SK-N-SH (cell line): ENCODE data around the gene C16orf95. TPM values are rescaled to one million over a fixed set of nuclear protein-coding genes. Genes with fewer than 3 reads are reported as not detected.

Experiments used
- CTCF ChIA-PET: fragments of 300-600, 350-600 bp; formaldehyde crosslinking; extraction: SDS; loops from one replicate; lab custom pipeline; 2021; lab: Yijun Ruan, JAX
- POLR2A ChIA-PET: fragments of 350-600 bp; sonication (Branson Sonifier 250); formaldehyde crosslinking; extraction: SDS; loops from one replicate; lab custom pipeline; 2020; ENCODE audit warnings: antibody characterized with exemption, inconsistent platforms; lab: Yijun Ruan, JAX
- DNase-seq: peaks from one replicate; pipeline ENCODE4 v3.0.0; 2012
- H2AFZ ChIP-seq: fragments of 200-600 bp; sonication (generic); 2 replicates; pipeline ENCODE4 v1.8.1; 2016; ENCODE audit warnings: antibody characterized with exemption, mild to moderate bottlenecking, low read depth
- H3F3A ChIP-seq: fragments of 200-600 bp; sonication (generic); replicated peaks from 2 replicates; pipeline ENCODE3; 2016; ENCODE audit warnings: antibody characterized with exemption, mild to moderate bottlenecking; ENCODE audit not compliant: insufficient read depth
- H3K27ac ChIP-seq, 2 experiments: fragments of 200-500 bp in 1 of 2; fragments of 200-600 bp in 1 of 2; sonication (Bioruptor generic) in 1 of 2; sonication (generic), shearing (Covaris generic) in 1 of 2; 2 replicates each; pipeline versions ENCODE4 v1.5.1 to v1.6.1; 2014 to 2016; ENCODE audit warnings: low read depth in 2 of 2, inconsistent platforms in 1 of 2, low read length in 1 of 2, mild to moderate bottlenecking in 1 of 2, mixed read lengths in 1 of 2
- H3K27me3 ChIP-seq: fragments of 200-600 bp; sonication (generic), shearing (Covaris generic); 2 replicates; pipeline ENCODE4 v1.6.1; 2016; ENCODE audit warnings: mixed run types; ENCODE audit not compliant: insufficient read depth
- H3K36me3 ChIP-seq, 2 experiments: fragments of 200-500 bp in 1 of 2; fragments of 200-600 bp in 1 of 2; sonication (Bioruptor generic) in 1 of 2; sonication (generic) in 1 of 2; replicated peaks in 1 of 2; 2 replicates each; pipeline versions ENCODE3 to v1.5.1; 2014 to 2016; ENCODE audit warnings: low read length in 1 of 2, mild to moderate bottlenecking in 1 of 2; ENCODE audit not compliant: insufficient read depth in 2 of 2, control insufficient read depth in 1 of 2
- H3K4me1 ChIP-seq, 2 experiments: fragments of 200-500 bp in 1 of 2; fragments of 200-600 bp in 1 of 2; sonication (Bioruptor generic) in 1 of 2; sonication (generic), shearing (Covaris generic) in 1 of 2; 2 replicates each; pipeline versions ENCODE4 v1.5.1 to v1.6.1; 2014 to 2016; ENCODE audit warnings: low read depth in 1 of 2, low read length in 1 of 2, mixed run types in 1 of 2; ENCODE audit not compliant: insufficient read depth in 2 of 2, control insufficient read depth in 1 of 2
- H3K4me2 ChIP-seq: fragments of 200-600 bp; sonication (generic), shearing (Covaris generic); 2 replicates; pipeline ENCODE4 v1.6.1; 2017; ENCODE audit warnings: mixed run types
- H3K4me3 ChIP-seq, 2 experiments: fragments of 200-500 bp in 1 of 2; fragments of 200-600 bp in 1 of 2; sonication (Bioruptor generic) in 1 of 2; sonication (generic), shearing (Covaris generic) in 1 of 2; 2 replicates each; pipeline versions ENCODE4 v1.5.1 to v1.8.1; 2014 to 2016; ENCODE audit warnings: low read depth in 2 of 2, inconsistent platforms in 1 of 2, low read length in 1 of 2, mild to moderate bottlenecking in 1 of 2, mixed read lengths in 1 of 2, moderate library complexity in 1 of 2
- H3K79me2 ChIP-seq: fragments of 200-600 bp; sonication (generic); 2 replicates; pipeline ENCODE4 v1.8.1; 2017; ENCODE audit warnings: mild to moderate bottlenecking; ENCODE audit not compliant: insufficient read depth
- H3K9ac ChIP-seq: fragments of 200-600 bp; sonication (generic); 2 replicates; pipeline ENCODE4 v1.6.1; 2017; ENCODE audit warnings: mixed run types
- H3K9me2 ChIP-seq: fragments of 200-600 bp; sonication (generic); 2 replicates; pipeline ENCODE4 v1.6.1; 2017; ENCODE audit warnings: mixed run types
- H3K9me3 ChIP-seq: fragments of 200-600 bp; sonication (generic); 2 replicates; pipeline ENCODE4 v1.6.1; 2017; ENCODE audit warnings: mixed run types, mild to moderate bottlenecking, moderate library complexity
- H4K20me1 ChIP-seq: fragments of 200-600 bp; sonication (generic); 2 replicates; pipeline ENCODE4 v1.6.1; 2017; ENCODE audit warnings: mild to moderate bottlenecking, mixed run types; ENCODE audit not compliant: insufficient read depth
- CHD2 ChIP-seq: fragments of 150-350 bp; IDR thresholded peaks from 2 replicates; pipeline ENCODE4 v1.6.1; 2018; ENCODE audit warnings: low read length; ENCODE audit not compliant: partially characterized antibody
- ELF1 ChIP-seq: IDR thresholded peaks from 2 replicates; pipeline ENCODE4 v1.4.0; 2012
- EP300 ChIP-seq, 2 experiments: IDR thresholded peaks; 2 replicates each; pipeline versions ENCODE4 v1.4.0 to v1.6.1; 2012; ENCODE audit warnings: borderline replicate concordance in 1 of 2, low read depth in 1 of 2, low read length in 1 of 2
- EZH2phosphoT487 ChIP-seq: fragments of 200-600 bp; sonication (generic); IDR thresholded peaks from 2 replicates; pipeline ENCODE4 v1.6.1; 2017; ENCODE audit warnings: low read depth, mixed run types, mild to moderate bottlenecking, antibody characterized with exemption, moderate library complexity, borderline replicate concordance
- FOXJ3 ChIP-seq: sonication (generic); formaldehyde crosslinking; IDR thresholded peaks from 2 replicates; pipeline ENCODE4 v1.5.1; 2020; ENCODE audit warnings: mild to moderate bottlenecking, missing genetic modification reagents
- FOXM1 ChIP-seq: IDR thresholded peaks from 2 replicates; pipeline ENCODE4 v1.4.0; 2012; ENCODE audit warnings: low read depth, mild to moderate bottlenecking
- GATA2 ChIP-seq: sonication (generic); formaldehyde crosslinking; IDR thresholded peaks from 2 replicates; pipeline ENCODE4 v1.5.0; 2020; ENCODE audit warnings: mild to moderate bottlenecking, missing genetic modification reagents
- JUND ChIP-seq: IDR thresholded peaks from 2 replicates; pipeline ENCODE4 v1.4.0; 2012
- MXI1 ChIP-seq: IDR thresholded peaks from 2 replicates; pipeline ENCODE4 v1.6.1; 2012; ENCODE audit warnings: mild to moderate bottlenecking, low read depth, low read length, improper control_type of control experiment
- NFIC ChIP-seq: IDR thresholded peaks from 2 replicates; pipeline ENCODE4 v1.4.0; 2012; ENCODE audit warnings: borderline replicate concordance
- RAD21 ChIP-seq: IDR thresholded peaks from 2 replicates; pipeline ENCODE4 v1.6.1; 2012; ENCODE audit warnings: mild to moderate bottlenecking, low read length
- RFX5 ChIP-seq: IDR thresholded peaks from 2 replicates; pipeline ENCODE4 v1.6.1; 2012; ENCODE audit warnings: mild to moderate bottlenecking, improper control_type of control experiment, low read length
- RXRA ChIP-seq: IDR thresholded peaks from 2 replicates; pipeline ENCODE4 v1.4.0; 2012; ENCODE audit warnings: low read depth, mild to moderate bottlenecking, borderline replicate concordance
- SIN3A ChIP-seq: IDR thresholded peaks from 2 replicates; pipeline ENCODE4 v1.6.1; 2012; ENCODE audit warnings: low read depth, mild to moderate bottlenecking, low read length, moderate library complexity, borderline replicate concordance
- TAF1 ChIP-seq: IDR thresholded peaks from 2 replicates; pipeline ENCODE4 v1.6.1; 2012; ENCODE audit warnings: low read depth, mild to moderate bottlenecking, low read length, moderate library complexity, borderline replicate concordance
- TCF12 ChIP-seq: IDR thresholded peaks from 2 replicates; pipeline ENCODE4 v1.4.0; 2012
- TEAD4 ChIP-seq: IDR thresholded peaks from 2 replicates; pipeline ENCODE4 v1.4.0; 2012; ENCODE audit warnings: mild to moderate bottlenecking, borderline replicate concordance; ENCODE audit not compliant: insufficient read depth
- USF1 ChIP-seq: IDR thresholded peaks from 2 replicates; pipeline ENCODE4 v1.4.0; 2012; ENCODE audit warnings: low read depth, borderline replicate concordance
- YY1 ChIP-seq: IDR thresholded peaks from 2 replicates; pipeline ENCODE4 v1.4.0; 2012; ENCODE audit warnings: low read depth, mild to moderate bottlenecking
- WGBS: methylation state at CpG from one replicate; pipeline ENCODE4 v1.1.6; 2017; ENCODE audit warnings: low lambda C conversion rate; 5-methylcytosine and 5-hydroxymethylcytosine counted together
- polyA plus RNA-seq, 3 experiments: library from polyadenylated mRNA; depleted of rRNA; stranded (reverse); fragments of >200 nt; gene quantifications; 2 replicates each; pipeline ENCODE4 v1.2.3, GENCODE V29; 2012
- TF ChIP-seq, protein P1 (sequence below): IDR thresholded peaks from 2 replicates; pipeline ENCODE4 v1.4.0; 2012; ENCODE audit warnings: low read depth
- TF ChIP-seq, protein P2 (sequence below): fragments of 150-350 bp; IDR thresholded peaks from 2 replicates; pipeline ENCODE4 v1.6.1; 2017; ENCODE audit warnings: antibody characterized with exemption, low read length, low read depth, borderline replicate concordance
- TF ChIP-seq, protein P3 (sequence below): IDR thresholded peaks from 2 replicates; pipeline ENCODE4 v1.6.1; 2012; ENCODE audit warnings: mild to moderate bottlenecking, low read depth, low read length, moderate library complexity

The C16orf95 gene
- polyA plus RNA-seq, 1 of the 3 experiments (the other 2 are of a cell fraction) = 5.0 TPM

GRCh38 chr16:87276091-87276701, 41.0 kb downstream of the C16orf95 start:
- ChIA-PET POLR2A (no interaction called here), CTCF (interaction anchor here (0.8 to 5.2 kb wide), 4 partner anchors 9 to 74 kb away, joined by 3 to 79 read pairs (median 4); no protein-coding TSS in a partner anchor)
- H3F3A ChIP-seq = no peaks in the 10 kb centered on the region
- 84% methylated on average over 12 of the region's 16 CpGs for WGBS
- TF ChIP-seq MXI1 (no peak), JUND (no peak), FOXJ3 (CRISPR knock-in tag) (no peak), EP300 (IDR thresholded peaks at IDR 0.05; ENCODE audit: borderline replicate concordance in 1 of 2, low read depth in 1 of 2, low read length in 1 of 2) (no peak), ELF1 (no peak), NFIC (no peak), EZH2phosphoT487 (no peak), TEAD4 (no peak), YY1 (no peak), FOXM1 (no peak), RAD21 (no peak), USF1 (no peak), RFX5 (no peak), TAF1 (no peak)
- TF ChIP-seq, protein P1, sequence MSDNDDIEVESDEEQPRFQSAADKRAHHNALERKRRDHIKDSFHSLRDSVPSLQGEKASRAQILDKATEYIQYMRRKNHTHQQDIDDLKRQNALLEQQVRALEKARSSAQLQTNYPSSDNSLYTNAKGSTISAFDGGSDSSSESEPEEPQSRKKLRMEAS = no peak
- TF ChIP-seq, all 33 proteins: peak for 0
- Histone ChIP-seq H3K79me2 (no peaks in the 10 kb centered on the region), H4K20me1 (no peaks in the 10 kb centered on the region), H3K36me3 (no peaks in the 10 kb centered on the region), H3K27me3 (no peaks in the 10 kb centered on the region), H3K4me3 (no peak overlapping the region), H3K4me2 (no peak overlapping the region), H3K27ac (no peak overlapping the region), H2AFZ (no peak overlapping the region), H3K9me2 (no peaks in the 10 kb centered on the region), H3K4me1 (no peaks in the 10 kb centered on the region; a peak in 1 of 4 replicates), H3K9me3 (no peaks in the 10 kb centered on the region), H3K9ac (no peak overlapping the region)
- DNase-seq = no peak

GRCh38 chr16:87274794-87275193, 42.4 kb downstream of the C16orf95 start:
- Histone ChIP-seq H3K9me3 (no peaks in the 10 kb centered on the region), H4K20me1 (no peaks in the 10 kb centered on the region), H3K36me3 (no peaks in the 10 kb centered on the region), H2AFZ (no peak overlapping the region), H3K27ac (no peak overlapping the region), H3K79me2 (no peaks in the 10 kb centered on the region), H3K4me2 (no peak overlapping the region), H3K9me2 (no peaks in the 10 kb centered on the region), H3K4me3 (no peak overlapping the region), H3K4me1 (no peaks in the 10 kb centered on the region; a peak in 1 of 4 replicates), H3K9ac (no peak overlapping the region), H3F3A (no peaks in the 10 kb centered on the region), H3K27me3 (no peaks in the 10 kb centered on the region)
- DNase-seq = no peak
- POLR2A ChIA-PET = no interaction called here
- 0% methylated on average over 1 of the region's 4 CpGs for WGBS
- CTCF ChIA-PET = interaction anchor here (1.2 to 2.4 kb wide), 2 partner anchors 14 to 72 kb away, joined by 3 to 7 read pairs; no protein-coding TSS in a partner anchor
- TF ChIP-seq SIN3A = no peak
- no peak for TF ChIP-seq RXRA
- TF ChIP-seq EZH2phosphoT487 = no peak
- no peak for TF ChIP-seq NFIC
- TF ChIP-seq, protein P2, sequence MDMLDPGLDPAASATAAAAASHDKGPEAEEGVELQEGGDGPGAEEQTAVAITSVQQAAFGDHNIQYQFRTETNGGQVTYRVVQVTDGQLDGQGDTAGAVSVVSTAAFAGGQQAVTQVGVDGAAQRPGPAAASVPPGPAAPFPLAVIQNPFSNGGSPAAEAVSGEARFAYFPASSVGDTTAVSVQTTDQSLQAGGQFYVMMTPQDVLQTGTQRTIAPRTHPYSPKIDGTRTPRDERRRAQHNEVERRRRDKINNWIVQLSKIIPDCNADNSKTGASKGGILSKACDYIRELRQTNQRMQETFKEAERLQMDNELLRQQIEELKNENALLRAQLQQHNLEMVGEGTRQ = no peak
- TF ChIP-seq, protein P3, sequence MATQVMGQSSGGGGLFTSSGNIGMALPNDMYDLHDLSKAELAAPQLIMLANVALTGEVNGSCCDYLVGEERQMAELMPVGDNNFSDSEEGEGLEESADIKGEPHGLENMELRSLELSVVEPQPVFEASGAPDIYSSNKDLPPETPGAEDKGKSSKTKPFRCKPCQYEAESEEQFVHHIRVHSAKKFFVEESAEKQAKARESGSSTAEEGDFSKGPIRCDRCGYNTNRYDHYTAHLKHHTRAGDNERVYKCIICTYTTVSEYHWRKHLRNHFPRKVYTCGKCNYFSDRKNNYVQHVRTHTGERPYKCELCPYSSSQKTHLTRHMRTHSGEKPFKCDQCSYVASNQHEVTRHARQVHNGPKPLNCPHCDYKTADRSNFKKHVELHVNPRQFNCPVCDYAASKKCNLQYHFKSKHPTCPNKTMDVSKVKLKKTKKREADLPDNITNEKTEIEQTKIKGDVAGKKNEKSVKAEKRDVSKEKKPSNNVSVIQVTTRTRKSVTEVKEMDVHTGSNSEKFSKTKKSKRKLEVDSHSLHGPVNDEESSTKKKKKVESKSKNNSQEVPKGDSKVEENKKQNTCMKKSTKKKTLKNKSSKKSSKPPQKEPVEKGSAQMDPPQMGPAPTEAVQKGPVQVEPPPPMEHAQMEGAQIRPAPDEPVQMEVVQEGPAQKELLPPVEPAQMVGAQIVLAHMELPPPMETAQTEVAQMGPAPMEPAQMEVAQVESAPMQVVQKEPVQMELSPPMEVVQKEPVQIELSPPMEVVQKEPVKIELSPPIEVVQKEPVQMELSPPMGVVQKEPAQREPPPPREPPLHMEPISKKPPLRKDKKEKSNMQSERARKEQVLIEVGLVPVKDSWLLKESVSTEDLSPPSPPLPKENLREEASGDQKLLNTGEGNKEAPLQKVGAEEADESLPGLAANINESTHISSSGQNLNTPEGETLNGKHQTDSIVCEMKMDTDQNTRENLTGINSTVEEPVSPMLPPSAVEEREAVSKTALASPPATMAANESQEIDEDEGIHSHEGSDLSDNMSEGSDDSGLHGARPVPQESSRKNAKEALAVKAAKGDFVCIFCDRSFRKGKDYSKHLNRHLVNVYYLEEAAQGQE = no peak
- no peak for TF ChIP-seq TCF12
- no peak for TF ChIP-seq MXI1
- no peak for TF ChIP-seq CHD2
- no peak for TF ChIP-seq GATA2
- no peak for TF ChIP-seq JUND
